Measurements from ENCODE around the gene GSTT4.

The GSTT4 gene

DNA sequence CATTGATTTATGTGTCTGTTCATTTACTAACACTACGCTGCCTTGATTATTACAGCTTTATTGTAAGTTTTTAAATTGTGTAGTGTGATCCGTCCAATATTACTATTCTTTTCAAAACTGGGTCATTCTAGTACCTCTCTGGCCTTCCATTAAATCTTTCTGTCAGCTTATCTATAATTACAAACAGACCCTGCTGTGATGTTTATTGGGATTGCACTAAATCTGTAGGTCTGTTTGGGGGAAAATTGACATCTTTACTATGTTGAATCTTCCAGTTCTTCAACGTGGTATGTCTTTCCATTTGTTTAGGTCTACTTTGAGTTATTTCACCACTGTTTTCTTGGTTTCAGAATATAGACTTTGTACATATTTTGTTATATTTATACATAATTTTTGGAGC lies 21.5 kb upstream of the GSTT4 start:
- no peaks in the 10 kb centered on the region for H3F3A ChIP-seq (ENCODE audit: control insufficient read depth, insufficient read depth)
- peaks cover 11% of the 10 kb centered on the region; the same call in 1 of the 2 replicates for H4K20me1 ChIP-seq (ENCODE audit: control insufficient read depth, insufficient read depth, low read depth, low read length)
- no peaks in the 10 kb centered on the region for H3K9me3 ChIP-seq (ENCODE audit: control insufficient read depth, insufficient read depth, low read length)
- peaks cover 90% of the 10 kb centered on the region for H3K79me2 ChIP-seq (ENCODE audit: control insufficient read depth, low read length)
- H3K36me3 ChIP-seq (ENCODE audit: control insufficient read depth, low read length): peaks cover 5% of the 10 kb centered on the region; the same call in 1 of the 2 replicates
- H3K4me3 ChIP-seq (ENCODE audit: low read length): no peak overlapping the region
- H3K27me3 ChIP-seq (ENCODE audit: control insufficient read depth, low read length): no peaks in the 10 kb centered on the region
- TF ChIP-seq, protein P1, sequence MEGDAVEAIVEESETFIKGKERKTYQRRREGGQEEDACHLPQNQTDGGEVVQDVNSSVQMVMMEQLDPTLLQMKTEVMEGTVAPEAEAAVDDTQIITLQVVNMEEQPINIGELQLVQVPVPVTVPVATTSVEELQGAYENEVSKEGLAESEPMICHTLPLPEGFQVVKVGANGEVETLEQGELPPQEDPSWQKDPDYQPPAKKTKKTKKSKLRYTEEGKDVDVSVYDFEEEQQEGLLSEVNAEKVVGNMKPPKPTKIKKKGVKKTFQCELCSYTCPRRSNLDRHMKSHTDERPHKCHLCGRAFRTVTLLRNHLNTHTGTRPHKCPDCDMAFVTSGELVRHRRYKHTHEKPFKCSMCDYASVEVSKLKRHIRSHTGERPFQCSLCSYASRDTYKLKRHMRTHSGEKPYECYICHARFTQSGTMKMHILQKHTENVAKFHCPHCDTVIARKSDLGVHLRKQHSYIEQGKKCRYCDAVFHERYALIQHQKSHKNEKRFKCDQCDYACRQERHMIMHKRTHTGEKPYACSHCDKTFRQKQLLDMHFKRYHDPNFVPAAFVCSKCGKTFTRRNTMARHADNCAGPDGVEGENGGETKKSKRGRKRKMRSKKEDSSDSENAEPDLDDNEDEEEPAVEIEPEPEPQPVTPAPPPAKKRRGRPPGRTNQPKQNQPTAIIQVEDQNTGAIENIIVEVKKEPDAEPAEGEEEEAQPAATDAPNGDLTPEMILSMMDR (IDR thresholded peaks at IDR 0.05; ENCODE audit: low read depth, low read length, poor library complexity, severe bottlenecking): no peak
- no peak for TF ChIP-seq EZH2phosphoT487 (IDR thresholded peaks at IDR 0.05; ENCODE audit: borderline replicate concordance, low read length)
- no peak overlapping the region for H3K4me2 ChIP-seq (ENCODE audit: low read length)
- no peak overlapping the region for H3K27ac ChIP-seq (ENCODE audit: low read depth, low read length)
- H3K4me1 ChIP-seq (ENCODE audit: control insufficient read depth, low read length): peaks cover 41% of the 10 kb centered on the region
- no peaks in the 10 kb centered on the region for H3K9me2 ChIP-seq (replicated peaks; ENCODE audit: control insufficient read depth, low read length)

DNA sequence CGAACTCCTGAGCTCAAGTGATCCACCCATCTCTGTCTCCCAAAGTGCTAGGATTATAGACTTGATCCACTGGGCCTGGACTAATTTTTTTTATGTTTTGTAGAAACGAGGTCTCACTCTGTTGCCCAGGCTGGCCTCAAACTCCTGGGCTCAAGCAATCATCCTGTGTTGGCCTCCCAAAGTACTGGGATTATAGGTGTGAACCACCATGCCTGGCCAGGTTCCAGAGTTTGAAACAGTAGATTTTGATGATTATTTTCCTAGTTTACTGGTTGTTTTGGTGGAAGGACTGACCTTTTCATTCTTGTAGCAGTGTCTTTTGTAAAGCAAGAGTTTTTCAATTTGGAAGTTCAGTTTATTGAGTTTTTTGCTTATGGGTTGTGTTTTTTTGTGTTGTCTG lies 20.8 kb upstream of the GSTT4 start:
- no peaks in the 10 kb centered on the region for H3K9me2 ChIP-seq (replicated peaks; ENCODE audit: control insufficient read depth, low read length)
- no peaks in the 10 kb centered on the region for H3K9me3 ChIP-seq (ENCODE audit: control insufficient read depth, insufficient read depth, low read length)
- H3K4me3 ChIP-seq (ENCODE audit: low read length): no peak overlapping the region
- H3F3A ChIP-seq (ENCODE audit: control insufficient read depth, insufficient read depth): no peaks in the 10 kb centered on the region
- peaks cover 90% of the 10 kb centered on the region for H3K79me2 ChIP-seq (ENCODE audit: control insufficient read depth, low read length)
- H4K20me1 ChIP-seq (ENCODE audit: control insufficient read depth, insufficient read depth, low read depth, low read length): peaks cover 11% of the 10 kb centered on the region; the same call in 1 of the 2 replicates
- H3K4me1 ChIP-seq (ENCODE audit: control insufficient read depth, low read length): peaks cover 41% of the 10 kb centered on the region
- H3K4me2 ChIP-seq (ENCODE audit: low read length): no peak overlapping the region
- peaks cover 4% of the 10 kb centered on the region; the same call in 1 of the 2 replicates for H3K36me3 ChIP-seq (ENCODE audit: control insufficient read depth, low read length)
- no peak overlapping the region for H3K27ac ChIP-seq (ENCODE audit: low read depth, low read length)
- H3K27me3 ChIP-seq (ENCODE audit: control insufficient read depth, low read length): no peaks in the 10 kb centered on the region
- TF ChIP-seq, protein P1 (IDR thresholded peaks at IDR 0.05; ENCODE audit: low read depth, low read length, poor library complexity, severe bottlenecking): no peak
- no peak for TF ChIP-seq EZH2phosphoT487 (IDR thresholded peaks at IDR 0.05; ENCODE audit: borderline replicate concordance, low read length)

DNA sequence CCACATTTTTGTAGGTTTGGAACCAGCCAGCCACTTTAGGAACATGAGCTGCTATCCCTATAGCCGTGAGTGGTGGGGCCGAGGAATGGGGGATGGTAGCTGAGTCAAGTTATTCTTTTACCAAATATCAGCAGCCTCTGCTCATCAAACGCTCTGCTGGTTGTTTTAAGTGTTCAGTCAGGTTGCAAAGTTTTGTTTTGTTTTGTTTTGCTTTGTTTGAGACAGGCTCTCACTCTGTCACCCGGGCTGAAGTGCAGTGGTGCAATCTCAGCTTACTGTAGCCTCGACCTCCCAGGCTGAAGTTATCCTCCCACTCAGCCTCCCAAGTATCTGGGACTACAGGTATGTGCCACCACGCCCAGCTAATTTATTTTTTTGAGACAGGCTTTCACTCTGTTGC lies 20.2 kb upstream of the GSTT4 start:
- Histone ChIP-seq H3K4me2 (ENCODE audit: low read length) (no peak overlapping the region), H3K27me3 (ENCODE audit: control insufficient read depth, low read length) (no peaks in the 10 kb centered on the region), H3K4me3 (ENCODE audit: low read length) (no peak overlapping the region), H3K9me3 (ENCODE audit: control insufficient read depth, insufficient read depth, low read length) (no peaks in the 10 kb centered on the region), H3K36me3 (ENCODE audit: control insufficient read depth, low read length) (no peaks in the 10 kb centered on the region), H3K79me2 (ENCODE audit: control insufficient read depth, low read length) (peaks cover 88% of the 10 kb centered on the region), H3K27ac (ENCODE audit: low read depth, low read length) (no peak overlapping the region), H3K4me1 (ENCODE audit: control insufficient read depth, low read length) (peaks cover 36% of the 10 kb centered on the region), H3F3A (ENCODE audit: control insufficient read depth, insufficient read depth) (no peaks in the 10 kb centered on the region), H3K9me2 (replicated peaks; ENCODE audit: control insufficient read depth, low read length) (no peaks in the 10 kb centered on the region), H4K20me1 (ENCODE audit: control insufficient read depth, insufficient read depth, low read depth, low read length) (peaks cover 8% of the 10 kb centered on the region; the same call in 1 of the 2 replicates)
- TF ChIP-seq, protein P1 (IDR thresholded peaks at IDR 0.05; ENCODE audit: low read depth, low read length, poor library complexity, severe bottlenecking): no peak
- TF ChIP-seq EZH2phosphoT487 (IDR thresholded peaks at IDR 0.05; ENCODE audit: borderline replicate concordance, low read length): no peak
